ENCODE measurements around the gene TARBP2. TPM values are rescaled to one million over a fixed set of nuclear protein-coding genes. Genes with fewer than 3 reads are reported as not detected.
"Not testable (repeated sequence)": the region's sequence is repeated elsewhere in the genome, so short reads cannot be mapped to it uniquely, and the experiment has no call there.

Gene TARBP2
- polyA plus RNA-seq, 1 of the 3 experiments (the other 2 are of a cell fraction), result 57.8 TPM

- TF ChIP-seq ZBTB33 (IDR thresholded peaks at IDR 0.05; ENCODE audit: borderline replicate concordance, low read depth) (no peak), JUND (IDR thresholded peaks at IDR 0.05) (no peak), YY1 (IDR thresholded peaks at IDR 0.05; ENCODE audit: low read depth) (no peak)
Observed at GRCh38 chr12:53539526-53539925, 38.4 kb downstream of the TARBP2 start (continued).

- peak; percentile 70 for DNase-seq
- H3K4me3 ChIP-seq (ENCODE audit: low read depth in 2 of 2, low read length in 1 of 2), result no peak overlapping the region
- ChIA-PET CTCF (interaction anchor here (0.6 to 5.6 kb wide), 45 partner anchors 9 to 208 kb away, joined by 3 to 120 read pairs (median 5); partner anchors contain the start of genes ATF7, ATP5MC2 and CISTR), POLR2A (interaction anchor here (0.5 to 1.5 kb wide), 2 partner anchors 75 to 132 kb away, joined by 5 to 16 read pairs; partner anchors contain the start of gene ATP5MC2)
- no peaks in the 10 kb centered on the region for H3K27me3 ChIP-seq (ENCODE audit: insufficient read depth)
- WGBS (ENCODE audit: low lambda C conversion rate), result 47% methylated on average over 5 of the region's 5 CpGs
- H3K4me2 ChIP-seq, result no peak overlapping the region
- H3F3A ChIP-seq (replicated peaks; ENCODE audit: insufficient read depth), result peaks cover 11% of the 10 kb centered on the region
- H3K9me3 ChIP-seq, result no peaks in the 10 kb centered on the region
- no peaks in the 10 kb centered on the region for H3K79me2 ChIP-seq (ENCODE audit: insufficient read depth)
- no peaks in the 10 kb centered on the region for H3K9me2 ChIP-seq
- peak overlapping the region in 1 of 2 experiments; percentile 19; a peak in 1 of 4 replicates for H3K27ac ChIP-seq (ENCODE audit: low read depth in 2 of 2, low read length in 1 of 2)
- peaks cover 10 to 44% of the 10 kb centered on the region in 2 experiments for H3K36me3 ChIP-seq (replicated peaks in 1 of 2; ENCODE audit: control insufficient read depth in 1 of 2, insufficient read depth in 2 of 2, low read length in 1 of 2)
- TF ChIP-seq RAD21 (IDR thresholded peaks at IDR 0.05; ENCODE audit: low read length) (peak; percentile 89), MEF2A (IDR thresholded peaks at IDR 0.05; ENCODE audit: borderline replicate concordance, low read depth) (no peak), FOSL2 (IDR thresholded peaks at IDR 0.05; ENCODE audit: borderline replicate concordance, low read depth) (no peak), CTCF (IDR thresholded peaks at IDR 0.05) (peak; percentile 86), SMC3 (IDR thresholded peaks at IDR 0.05; ENCODE audit: low read depth, low read length) (peak; percentile 91), SIN3A (IDR thresholded peaks at IDR 0.05; ENCODE audit: borderline replicate concordance, low read depth, low read length) (no peak)
- H4K20me1 ChIP-seq (ENCODE audit: insufficient read depth), result no peaks in the 10 kb centered on the region
- no peak overlapping the region for H2AFZ ChIP-seq (ENCODE audit: low read depth)
- no peak overlapping the region for H3K9ac ChIP-seq
- H3K4me1 ChIP-seq (ENCODE audit: control insufficient read depth in 1 of 2, insufficient read depth in 2 of 2, low read depth in 1 of 2, low read length in 1 of 2), result 0 out of 4 replicates have a peak, but pooled peaks cover 0 to 4% of the 10 kb centered on the region in 2 experiments
Observed at GRCh38 chr12:53543539-53543938, 42.5 kb downstream of the TARBP2 start.

- H3K9me2 ChIP-seq; H3K27ac ChIP-seq (ENCODE audit: low read depth in 2 of 2, low read length in 1 of 2); H3K27me3 ChIP-seq (ENCODE audit: insufficient read depth); H3K4me2 ChIP-seq; H3K4me3 ChIP-seq (ENCODE audit: low read depth in 2 of 2, low read length in 1 of 2); H2AFZ ChIP-seq (ENCODE audit: low read depth); H3K9ac ChIP-seq; H3K4me1 ChIP-seq (ENCODE audit: control insufficient read depth in 1 of 2, insufficient read depth in 2 of 2, low read depth in 1 of 2, low read length in 1 of 2); H3K9me3 ChIP-seq; H4K20me1 ChIP-seq (ENCODE audit: insufficient read depth); H3K79me2 ChIP-seq (ENCODE audit: insufficient read depth); DNase-seq; POLR2A ChIA-PET: not testable (repeated sequence)
- 98% methylated on average over 6 of the region's 6 CpGs for WGBS (ENCODE audit: low lambda C conversion rate)
- CTCF ChIA-PET, result interaction anchor here (1.0 to 1.6 kb wide), 3 partner anchors 127 to 198 kb away, joined by 3 to 8 read pairs (median 3); partner anchors contain the start of gene ATP5MC2
- Histone ChIP-seq H3K36me3 (replicated peaks in 1 of 2; ENCODE audit: control insufficient read depth in 1 of 2, insufficient read depth in 2 of 2, low read length in 1 of 2) (peaks cover 0 to 41% of the 10 kb centered on the region in 2 experiments), H3F3A (replicated peaks; ENCODE audit: insufficient read depth) (peaks cover 11% of the 10 kb centered on the region)
Observed at GRCh38 chr12:53548354-53548753, 47.3 kb downstream of the TARBP2 start.

- H2AFZ ChIP-seq (ENCODE audit: low read depth); H3K4me3 ChIP-seq (ENCODE audit: low read depth in 2 of 2, low read length in 1 of 2); POLR2A ChIA-PET; H3K4me1 ChIP-seq (ENCODE audit: control insufficient read depth in 1 of 2, insufficient read depth in 2 of 2, low read depth in 1 of 2, low read length in 1 of 2); H3K4me2 ChIP-seq; H3K9ac ChIP-seq; DNase-seq; H3K79me2 ChIP-seq (ENCODE audit: insufficient read depth); H3K9me2 ChIP-seq; H3K27ac ChIP-seq (ENCODE audit: low read depth in 2 of 2, low read length in 1 of 2); H3K27me3 ChIP-seq (ENCODE audit: insufficient read depth); H4K20me1 ChIP-seq (ENCODE audit: insufficient read depth); H3K9me3 ChIP-seq; H3F3A ChIP-seq (replicated peaks; ENCODE audit: insufficient read depth): not testable (repeated sequence)
- H3K36me3 ChIP-seq (replicated peaks in 1 of 2; ENCODE audit: control insufficient read depth in 1 of 2, insufficient read depth in 2 of 2, low read length in 1 of 2), result peaks cover 0 to 41% of the 10 kb centered on the region in 2 experiments
- CTCF ChIA-PET, result interaction anchor here (0.7 to 1.3 kb wide), 2 partner anchors 108 to 126 kb away, joined by 3 to 5 read pairs; partner anchors contain the start of gene ATP5MC2
- WGBS (ENCODE audit: low lambda C conversion rate), result 96% methylated on average over 8 of the region's 8 CpGs
Observed at GRCh38 chr12:53550131-53550530, 49.0 kb downstream of the TARBP2 start.

All from SK-N-SH (cell line).